Measurements from ENCODE around the gene LHFPL6.

The LHFPL6 gene

GRCh38 chr13:39407786-39408185 lies 195.2 kb downstream of the LHFPL6 start:
- DNase-seq = no peak

- no peak for DNase-seq
These were observed 195.9 kb downstream of the LHFPL6 start for GRCh38 chr13:39407138-39407537.

GRCh38 chr13:39406688-39407087 lies 196.3 kb downstream of the LHFPL6 start:
- DNase-seq = no peak

- DNase-seq = no peak
These were observed 197.3 kb downstream of the LHFPL6 start for GRCh38 chr13:39405596-39406205.

- DNase-seq = no peak
These were observed 197.9 kb downstream of the LHFPL6 start for GRCh38 chr13:39405107-39405506.

GRCh38 chr13:39403106-39403505 lies 199.9 kb downstream of the LHFPL6 start:
- no peak for DNase-seq

- DNase-seq = no peak
These were observed 200.6 kb downstream of the LHFPL6 start for GRCh38 chr13:39402221-39402970.

GRCh38 chr13:39401756-39402155 lies 201.2 kb downstream of the LHFPL6 start:
- DNase-seq = no peak

GRCh38 chr13:39401046-39401705 lies 201.8 kb downstream of the LHFPL6 start:
- no peak for DNase-seq

GRCh38 chr13:39399102-39399501 lies 203.9 kb downstream of the LHFPL6 start:
- no peak for DNase-seq

GRCh38 chr13:39397896-39398265 lies 205.1 kb downstream of the LHFPL6 start:
- DNase-seq = no peak

- no peak for DNase-seq
These were observed 205.6 kb downstream of the LHFPL6 start for GRCh38 chr13:39397226-39397895.

- DNase-seq = no peak
These were observed 208.0 kb downstream of the LHFPL6 start for GRCh38 chr13:39394796-39395678.

- DNase-seq = no peak
These were observed 211.2 kb downstream of the LHFPL6 start for GRCh38 chr13:39391761-39392160.

GRCh38 chr13:39389013-39389412 lies 214.0 kb downstream of the LHFPL6 start:
- no peak for DNase-seq

- no peak for DNase-seq
These were observed 217.3 kb downstream of the LHFPL6 start for GRCh38 chr13:39385621-39386231.

GRCh38 chr13:39385154-39385553 lies 217.8 kb downstream of the LHFPL6 start:
- no peak for DNase-seq

GRCh38 chr13:39381456-39381855 lies 221.5 kb downstream of the LHFPL6 start:
- DNase-seq = no peak

GRCh38 chr13:39379667-39380655 lies 223.0 kb downstream of the LHFPL6 start:
- DNase-seq = no peak

GRCh38 chr13:39379118-39379517 lies 223.9 kb downstream of the LHFPL6 start:
- DNase-seq = no peak

- DNase-seq = no peak
These were observed 224.7 kb downstream of the LHFPL6 start for GRCh38 chr13:39378306-39378705.

All from amniotic stem cell (primary cell).